Activated T-cell treated with anti-CD3 and anti-CD28 coated beads for 1 hour (primary cell): Measurements from ENCODE around the gene NEO1.

Experiments
- DNase-seq: peaks from one replicate; pipeline ENCODE4 v3.0.0-alpha.2; 2020; ENCODE audit warnings: low read depth

Gene NEO1

DNA sequence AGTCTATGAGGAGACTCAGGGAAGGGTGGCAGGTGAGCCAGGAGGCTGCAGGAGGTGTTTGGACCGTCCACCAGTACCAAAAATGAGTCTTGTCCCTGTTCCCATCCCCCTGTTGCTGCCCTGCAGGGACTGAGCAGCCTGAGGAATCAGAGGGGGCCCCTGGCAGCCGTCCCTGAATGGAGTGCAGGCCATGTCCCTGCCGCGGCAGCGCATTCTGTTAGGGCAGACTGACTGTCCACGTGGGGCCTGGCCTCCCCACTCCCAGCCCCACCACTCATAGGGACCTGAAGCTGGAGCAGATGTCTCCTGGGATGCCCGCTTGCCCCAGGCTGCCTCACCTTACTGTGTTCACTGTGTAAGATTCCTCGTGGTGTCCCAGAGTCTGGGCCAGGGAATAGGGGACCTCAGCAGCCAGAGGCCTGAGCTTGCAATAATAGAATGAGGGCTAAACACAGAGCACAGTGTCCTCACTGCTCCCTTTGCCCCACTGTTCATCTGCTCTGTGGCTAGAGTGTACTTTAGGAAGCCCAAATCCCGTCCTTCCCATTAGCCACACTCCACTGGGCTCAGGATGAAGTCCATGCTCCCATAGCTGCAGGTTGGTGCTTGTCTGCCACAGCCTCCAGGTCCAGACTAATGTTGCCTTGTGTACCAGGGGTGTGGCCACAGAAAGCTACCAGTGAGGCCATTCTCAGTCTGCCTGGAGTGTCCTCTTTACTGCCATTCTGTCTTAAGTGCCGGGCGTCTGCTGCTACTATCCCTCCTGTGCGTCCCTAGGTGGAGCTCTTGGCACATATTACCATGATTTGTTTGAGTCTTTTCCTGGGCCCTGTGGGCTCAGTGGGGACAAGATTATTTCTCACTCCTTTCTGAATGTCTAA lies 253.3 kb downstream of the NEO1 start:
- no peak for DNase-seq

DNA sequence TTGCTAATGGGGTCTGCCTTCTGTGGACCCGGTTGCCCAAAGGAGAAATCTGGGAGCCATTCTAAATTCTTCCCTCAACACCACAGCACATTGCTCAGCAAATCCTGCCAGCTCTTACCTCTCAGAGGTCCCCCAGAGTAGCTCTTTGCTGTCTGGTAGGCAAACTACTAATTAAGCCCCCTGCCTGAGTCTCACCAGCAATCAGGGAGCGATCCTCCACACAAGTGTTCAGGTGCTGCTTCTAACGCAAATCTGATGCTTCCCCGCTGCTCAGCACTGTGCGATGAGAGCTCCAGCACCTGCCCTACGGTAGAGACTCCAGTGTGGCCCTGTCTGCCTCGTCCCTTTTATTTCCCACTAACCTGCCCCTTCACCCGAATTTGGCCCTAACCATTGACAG lies 256.0 kb downstream of the NEO1 start:
- no peak for DNase-seq

DNA sequence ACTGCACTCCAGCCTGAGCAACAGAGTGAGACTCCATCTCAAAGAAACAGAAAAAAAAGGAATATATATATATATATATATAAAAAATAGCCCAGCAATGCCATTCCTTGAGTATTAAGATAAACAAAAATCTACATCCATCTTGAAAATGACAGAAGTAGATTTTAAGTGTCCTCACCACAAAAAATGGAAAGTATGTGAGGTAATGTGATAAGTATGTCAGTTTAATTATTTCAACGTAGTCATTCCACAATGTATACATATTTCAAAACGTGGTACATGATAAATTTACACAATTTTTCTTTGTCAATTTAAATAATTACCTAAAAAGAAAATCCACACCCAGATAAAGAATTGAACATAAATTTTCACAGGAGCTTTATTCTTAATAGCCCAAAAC lies 261.6 kb downstream of the NEO1 start:
- no peak for DNase-seq

DNA sequence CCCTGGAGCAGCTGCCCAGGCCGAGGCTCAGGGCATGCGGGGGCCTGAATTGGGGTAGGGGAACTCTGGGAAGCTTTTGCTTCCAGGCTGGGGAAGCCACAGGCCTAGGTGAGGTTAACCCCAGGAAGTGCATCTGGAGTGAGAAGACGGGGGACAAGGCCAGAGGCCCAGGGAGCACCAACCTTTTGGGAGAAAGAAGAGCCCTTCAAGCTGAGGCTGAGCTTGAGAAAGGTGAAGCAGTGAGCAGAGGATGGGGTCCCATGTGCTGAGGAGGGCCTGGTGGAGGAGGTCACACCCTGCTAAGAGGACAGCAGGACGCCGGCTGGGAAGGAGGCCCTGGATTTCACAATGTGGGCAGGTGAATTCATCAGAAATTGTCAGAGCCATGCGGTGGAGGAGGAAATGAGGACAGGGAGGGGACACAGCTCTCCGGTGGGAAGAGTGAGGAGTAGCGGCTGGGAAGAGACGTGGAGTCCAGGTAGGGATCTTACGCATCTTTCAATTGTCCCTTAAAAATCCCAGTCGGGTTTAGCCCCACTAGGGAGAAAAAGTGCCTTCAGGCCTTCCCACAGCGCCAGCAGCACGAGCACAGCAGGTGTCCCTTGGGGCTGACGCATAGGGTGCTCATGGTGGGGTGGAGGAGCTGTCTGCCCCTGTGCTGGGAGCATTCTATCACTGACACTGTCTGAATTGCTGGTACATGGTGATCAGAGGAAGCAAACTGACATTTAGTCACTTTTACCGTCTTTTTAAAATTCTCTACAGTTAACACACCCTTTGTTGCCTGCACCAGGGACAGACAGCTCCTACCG lies 265.6 kb downstream of the NEO1 start:
- DNase-seq, result no peak

DNA sequence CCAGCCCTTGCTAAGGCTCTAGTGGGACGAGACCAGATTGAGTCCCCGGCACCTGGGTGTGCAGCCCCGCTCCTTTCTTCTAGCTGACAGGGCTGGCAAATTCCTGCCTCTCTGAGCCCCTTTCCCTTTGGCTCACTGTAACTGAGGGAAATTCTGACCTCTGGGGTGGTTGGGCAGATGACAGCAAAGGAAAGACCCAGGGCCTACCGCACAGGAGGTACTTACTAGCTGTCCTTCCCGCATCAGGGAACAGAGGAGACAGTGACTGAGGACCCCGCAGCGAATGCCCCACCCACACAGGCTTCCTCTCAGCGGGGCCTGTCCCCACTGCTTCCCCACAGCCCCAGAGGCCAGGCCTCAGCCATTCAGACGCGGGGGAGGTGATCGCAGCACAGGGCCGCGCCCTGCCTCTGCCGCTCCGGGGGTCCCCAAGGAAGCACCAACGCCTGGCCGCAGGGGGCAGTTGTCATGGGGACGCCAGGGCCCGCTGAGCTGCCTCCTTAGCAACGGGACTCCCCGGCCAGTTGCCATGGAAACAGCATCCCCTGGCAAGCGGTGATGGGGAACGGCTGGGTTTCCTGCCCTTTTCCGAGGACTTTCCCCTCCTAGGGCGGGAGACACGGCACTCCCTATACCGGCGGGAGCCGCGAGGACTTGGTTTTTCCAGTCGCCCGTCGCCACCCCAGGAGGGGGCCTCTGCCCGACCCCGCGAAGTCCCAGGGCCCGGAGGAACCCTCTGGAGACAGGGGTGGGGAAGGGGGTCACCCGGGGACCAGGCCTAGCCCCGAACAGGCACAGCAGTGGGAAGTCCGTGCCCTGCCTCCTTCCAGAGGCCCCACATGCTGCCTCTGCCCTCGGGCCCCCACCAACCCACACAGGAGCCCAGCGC lies 266.4 kb downstream of the NEO1 start:
- no peak for DNase-seq

DNA sequence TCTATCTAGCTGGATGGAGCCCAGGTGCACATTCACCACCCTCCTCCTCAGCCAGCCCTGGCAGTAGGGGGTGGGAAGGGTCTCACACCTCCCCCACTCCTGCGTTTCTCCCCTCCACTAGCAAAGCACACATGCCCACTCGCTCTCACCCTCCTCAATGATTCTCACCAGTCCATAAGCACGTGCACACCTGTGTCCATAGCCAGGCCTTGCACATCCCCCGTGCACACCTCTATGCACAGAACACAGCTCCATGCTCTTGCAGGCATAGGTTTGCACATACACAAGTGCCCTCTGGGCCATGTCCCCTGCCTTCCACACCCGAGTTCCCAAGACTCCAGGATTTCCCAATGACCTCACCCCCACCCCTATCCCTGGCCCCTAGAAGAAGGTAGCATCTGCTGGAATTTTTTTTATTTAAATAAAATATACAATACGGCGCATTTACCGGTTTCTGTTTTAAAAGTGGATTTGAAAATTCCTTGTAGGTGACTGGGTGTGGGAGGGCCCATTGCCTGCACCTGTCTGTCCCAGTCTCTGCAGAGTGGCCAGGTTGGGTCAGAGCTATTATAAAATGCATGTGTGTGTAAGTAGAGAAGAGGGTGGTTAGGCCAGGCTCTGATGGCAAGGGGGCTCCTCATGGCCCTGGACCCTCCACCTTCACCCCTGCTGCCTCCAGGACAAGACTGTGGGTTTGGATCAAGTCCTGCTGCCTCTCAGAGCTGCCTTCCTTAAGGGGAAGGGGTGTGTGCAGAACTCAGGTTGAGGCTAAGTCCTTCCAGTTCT lies 267.4 kb downstream of the NEO1 start:
- no peak for DNase-seq

DNA sequence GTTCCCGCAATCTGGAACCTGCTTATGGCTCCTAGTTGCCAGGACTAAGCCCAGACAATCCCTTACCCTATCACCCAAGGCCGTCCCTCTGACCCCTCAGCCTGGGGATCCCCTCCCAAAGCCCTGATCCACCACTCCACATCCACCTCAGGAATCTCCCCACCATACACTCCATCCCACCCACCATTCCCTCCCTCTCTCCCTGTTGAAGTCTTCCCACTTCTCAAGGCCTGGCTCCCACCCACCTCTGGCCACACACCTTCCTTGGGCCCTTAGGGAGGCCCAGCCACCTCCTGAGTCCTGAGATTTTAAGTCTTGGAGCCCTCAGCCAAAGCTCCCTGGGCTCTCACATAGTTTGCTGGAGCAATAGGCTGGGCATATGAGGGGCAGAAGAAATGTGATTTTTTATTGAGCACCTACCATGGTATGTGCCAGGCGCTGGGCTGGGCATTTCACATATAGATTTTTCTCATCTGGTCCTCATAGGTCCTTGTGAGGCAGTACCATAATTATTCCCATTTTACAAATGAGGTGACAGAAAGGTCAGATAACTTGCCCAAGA lies 268.4 kb downstream of the NEO1 start:
- no peak for DNase-seq

DNA sequence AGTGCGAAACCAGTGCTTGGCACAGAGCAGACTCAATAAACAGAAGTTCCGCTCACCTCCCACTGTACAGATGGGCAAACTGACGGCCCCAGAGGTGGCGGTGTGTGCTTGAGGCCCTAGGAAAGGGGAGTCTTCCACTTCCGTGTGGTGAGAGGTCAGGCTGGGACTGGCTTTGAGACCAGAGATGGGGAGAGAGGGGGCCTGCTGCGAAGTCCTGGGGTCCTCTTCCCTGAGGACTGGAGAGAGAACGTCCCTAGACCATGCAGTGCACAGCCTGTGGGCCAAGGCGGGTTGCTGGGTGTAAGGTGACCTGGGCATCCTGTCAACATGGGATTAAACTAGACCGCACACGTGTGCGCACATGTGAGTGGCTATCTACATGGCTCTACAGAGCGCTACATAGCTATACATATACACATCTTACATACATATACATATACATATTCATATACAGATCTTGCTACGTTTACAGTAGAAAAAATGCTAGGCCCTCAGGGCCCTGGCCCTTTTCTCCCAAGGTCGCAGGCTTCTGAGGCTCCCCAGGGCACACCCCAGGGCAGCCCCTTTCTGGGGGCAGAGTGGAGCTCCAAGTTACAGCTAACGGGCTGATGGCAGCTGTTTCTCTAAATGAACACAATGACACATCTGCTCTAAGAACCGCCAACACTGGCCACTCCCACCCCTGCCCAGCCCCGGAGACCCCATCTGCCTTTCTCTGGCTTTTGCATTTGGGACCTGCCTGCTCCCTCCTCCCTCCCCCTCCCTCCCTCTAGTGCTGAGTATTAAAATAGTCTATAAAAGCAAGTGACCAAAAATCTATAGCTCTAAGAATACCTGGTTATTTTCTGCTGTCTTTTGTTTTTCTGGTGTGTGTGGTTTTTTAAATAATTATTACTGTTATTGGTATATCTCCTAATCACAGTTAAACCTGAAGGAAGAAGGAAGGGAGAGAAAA lies 269.5 kb downstream of the NEO1 start:
- no peak for DNase-seq

DNA sequence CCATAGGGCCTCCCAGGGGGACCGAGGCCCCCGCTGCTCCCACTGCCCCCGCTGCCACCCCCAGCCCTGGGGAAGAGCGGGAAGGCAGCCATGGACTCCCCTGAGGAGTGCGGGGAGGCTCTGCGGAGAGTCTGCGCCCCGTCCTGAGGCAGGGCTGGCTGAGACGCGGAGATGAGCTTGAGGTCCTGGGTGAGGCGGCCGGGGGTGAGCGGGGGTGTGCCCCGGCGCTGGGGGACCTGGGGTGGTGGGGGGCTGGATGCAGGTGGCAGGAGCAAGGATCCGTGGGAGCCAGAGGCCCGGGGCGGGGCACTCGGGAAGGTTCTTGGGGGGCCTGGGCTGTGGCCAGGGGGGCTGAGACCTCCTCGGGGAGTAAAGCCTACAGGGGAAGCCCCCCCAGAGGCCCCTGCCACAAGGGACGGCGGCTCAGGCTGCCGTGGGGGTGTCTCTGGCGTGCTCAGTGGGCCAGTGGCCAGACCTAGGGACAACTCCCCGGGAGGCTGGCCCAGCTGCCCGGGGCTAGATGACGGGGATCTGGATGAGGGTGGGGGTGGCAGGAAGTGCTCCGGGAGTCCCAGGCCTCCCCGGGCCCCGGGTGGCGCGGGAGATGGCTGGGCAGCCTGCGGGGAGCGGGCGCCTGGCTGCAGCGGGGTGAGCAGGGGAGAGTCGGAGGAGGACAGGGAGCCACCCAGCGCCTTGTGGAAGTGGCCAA lies 270.6 kb downstream of the NEO1 start:
- no peak for DNase-seq

DNA sequence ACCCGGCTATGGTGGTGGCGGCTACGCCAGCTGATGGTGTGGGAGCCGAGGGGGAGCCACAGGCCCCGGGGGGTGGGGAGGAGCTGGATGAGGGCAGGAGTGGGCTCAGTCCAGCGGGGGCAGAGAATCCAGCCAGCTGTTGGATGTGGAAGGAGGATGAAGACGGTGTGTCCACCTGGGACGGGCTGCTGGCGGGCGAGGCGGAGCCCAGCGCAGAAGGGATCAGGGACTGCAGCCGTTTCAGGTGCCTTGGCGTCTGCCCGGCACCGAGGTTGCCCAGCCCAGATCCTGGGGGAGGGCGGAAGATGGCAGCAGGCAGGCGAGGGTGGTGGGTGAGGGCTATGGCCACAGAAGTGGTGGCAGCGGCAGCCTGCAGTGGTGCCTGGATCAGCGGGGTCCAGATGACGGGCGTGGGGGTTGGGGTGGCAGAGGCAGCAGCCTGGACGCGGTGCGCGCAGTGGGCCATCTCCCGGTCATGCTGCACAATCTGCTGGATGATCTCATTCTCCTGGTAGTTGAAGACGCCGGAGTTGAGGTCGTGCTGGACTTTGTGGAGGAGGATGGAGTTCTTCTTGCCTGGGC lies 271.2 kb downstream of the NEO1 start:
- DNase-seq, result no peak

DNA sequence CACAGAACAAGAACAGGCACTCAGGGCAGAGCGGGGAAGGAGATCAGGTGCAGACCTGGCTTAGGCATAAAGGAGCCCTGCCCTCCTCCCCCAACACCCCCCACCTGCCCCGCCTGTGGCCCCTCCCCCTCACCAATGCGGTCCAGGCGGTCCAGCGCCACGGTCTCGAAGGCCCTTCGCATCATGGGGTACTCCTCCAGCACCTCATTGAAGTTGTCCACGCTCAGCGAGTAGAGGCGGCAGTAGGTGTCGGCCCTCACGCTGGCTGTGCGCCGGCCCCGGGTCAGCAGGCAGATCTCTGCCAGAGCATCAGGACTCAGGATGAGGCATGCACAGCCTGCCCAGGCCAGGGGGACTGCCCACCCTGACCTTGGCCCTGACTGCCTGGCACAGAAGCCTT lies 271.7 kb downstream of the NEO1 start:
- no peak for DNase-seq

DNA sequence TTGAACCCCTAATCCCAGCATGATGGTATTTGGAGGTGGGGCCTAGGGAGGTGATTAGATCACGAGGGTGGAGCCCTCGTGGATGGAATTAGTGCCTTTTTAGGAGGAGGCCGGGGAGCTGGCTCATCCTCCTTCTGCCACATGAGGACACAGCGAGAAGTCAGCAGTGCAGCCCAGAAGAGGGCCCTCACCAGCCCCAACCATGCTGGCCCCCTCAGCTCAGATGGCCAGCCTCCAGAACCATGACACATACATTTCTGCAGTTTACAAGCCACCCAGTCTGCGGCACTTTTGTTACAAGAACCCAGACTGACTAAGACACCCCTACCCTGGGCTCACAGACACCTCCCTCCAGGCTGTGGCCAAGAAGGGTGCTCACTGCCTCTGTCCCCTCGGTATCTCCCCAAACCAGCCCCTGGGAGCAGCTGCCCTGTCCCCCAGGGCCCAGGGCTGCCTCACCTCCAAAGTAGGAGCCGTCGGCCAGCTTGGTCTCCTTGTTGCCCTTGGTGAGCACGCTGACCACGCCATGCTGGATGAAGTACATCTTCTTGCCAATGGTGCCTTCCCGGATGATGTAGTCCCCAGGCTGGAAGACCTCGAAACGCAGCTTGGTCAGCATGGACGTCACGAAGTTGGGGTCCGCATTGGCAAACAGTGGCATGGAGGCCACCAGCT lies 272.4 kb downstream of the NEO1 start:
- no peak for DNase-seq

DNA sequence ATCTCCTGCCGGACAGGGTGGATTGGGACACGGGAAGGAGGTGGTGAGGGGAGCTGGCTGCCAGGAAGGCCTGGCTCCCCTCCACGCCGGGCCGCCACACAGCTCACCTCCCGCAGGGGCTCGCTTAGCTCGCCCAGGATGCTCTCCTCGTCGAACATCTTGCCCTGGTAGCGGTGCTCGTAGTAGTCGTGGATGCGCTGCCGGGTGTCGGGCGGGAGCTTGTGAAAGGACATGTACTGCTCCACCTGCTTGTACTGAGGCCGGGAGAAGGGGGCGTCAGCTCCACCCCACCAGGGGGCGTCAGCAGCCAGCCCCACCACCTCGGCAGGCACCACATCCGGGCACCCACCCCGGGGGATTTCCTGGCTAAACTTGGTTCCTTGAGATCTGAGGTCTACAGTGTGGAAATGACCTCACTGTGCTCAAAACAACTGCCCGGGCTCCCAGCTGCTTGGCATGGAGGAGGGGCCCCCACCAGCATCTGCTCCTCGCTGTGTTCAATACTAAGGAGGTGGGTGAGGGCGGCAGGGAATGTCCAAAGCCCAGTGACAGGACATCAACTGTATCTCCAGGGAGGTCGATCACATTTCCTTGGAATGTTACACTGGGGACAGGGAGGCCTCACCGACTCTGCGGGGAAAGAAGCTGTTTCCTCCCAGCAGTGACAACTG lies 273.1 kb downstream of the NEO1 start:
- no peak for DNase-seq

DNA sequence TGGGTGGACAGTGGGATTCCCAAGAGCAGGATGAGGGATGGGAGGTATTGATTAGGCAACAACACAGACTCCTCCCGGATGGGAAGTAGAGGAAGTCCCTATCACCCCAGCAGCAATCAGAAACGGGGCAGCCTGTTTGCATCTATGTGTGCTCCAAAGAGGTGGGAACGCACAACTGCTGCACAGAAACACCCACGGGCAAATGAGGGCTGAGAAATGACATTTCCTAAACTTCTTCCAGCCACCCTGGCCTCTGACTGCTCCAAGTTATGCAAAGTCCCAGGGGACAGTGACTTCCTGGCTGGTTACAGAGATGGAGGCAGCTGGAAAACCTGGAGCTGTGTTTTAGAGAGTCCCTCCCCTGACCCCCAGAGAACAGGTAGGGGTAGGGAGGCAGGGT lies 273.9 kb downstream of the NEO1 start:
- no peak for DNase-seq

DNA sequence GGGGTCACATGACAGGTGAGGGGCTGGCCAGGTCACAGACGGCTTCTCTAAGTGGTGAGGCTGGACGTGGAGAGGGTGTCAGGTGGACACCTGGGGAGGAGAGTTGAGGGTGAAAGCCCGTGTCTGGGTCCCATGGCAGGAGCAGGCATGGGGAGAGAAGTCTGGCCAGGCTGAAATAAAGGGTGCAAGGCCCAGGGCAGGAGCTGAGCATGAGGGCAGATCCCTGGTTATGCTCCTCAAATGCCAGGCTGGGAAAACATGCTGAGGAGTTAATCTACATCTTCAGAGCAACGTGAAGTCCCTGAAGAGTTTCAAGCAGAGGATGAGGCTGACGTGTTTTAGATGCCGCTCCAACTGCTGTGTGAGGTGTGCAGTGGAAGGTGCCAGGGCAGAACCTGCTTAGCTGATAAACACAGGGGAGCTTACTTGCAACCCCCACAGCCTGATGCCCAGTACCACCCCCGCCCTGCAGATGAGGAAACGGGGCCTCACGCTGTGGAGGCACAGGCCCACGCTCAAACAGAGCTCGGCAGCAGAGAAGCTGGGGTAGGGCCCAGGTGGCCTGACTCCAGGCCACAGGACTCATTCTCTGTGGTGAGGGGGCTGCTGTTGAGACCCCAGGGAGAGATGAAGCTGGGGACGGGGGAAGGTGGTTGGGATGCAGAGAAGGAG lies 276.0 kb downstream of the NEO1 start:
- no peak for DNase-seq

DNA sequence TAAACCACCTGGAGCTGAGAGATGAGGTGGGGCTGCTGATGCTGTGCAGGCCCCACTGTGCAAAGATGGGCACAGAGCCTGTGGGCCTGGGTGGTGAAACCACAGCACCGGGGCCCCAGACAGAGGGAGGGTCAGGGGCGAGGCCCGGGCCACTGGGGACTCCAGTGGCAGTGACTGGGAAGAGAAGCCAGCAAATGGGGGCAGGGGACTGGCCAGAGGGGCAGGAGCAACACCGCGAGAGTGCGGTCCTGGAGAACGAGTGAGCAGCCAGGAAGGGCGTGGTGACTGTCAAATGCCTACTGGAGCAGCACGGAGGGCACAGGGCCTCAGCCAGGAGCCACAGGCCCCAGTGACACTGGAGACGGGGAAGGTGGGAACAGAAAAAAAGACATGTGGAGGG lies 276.7 kb downstream of the NEO1 start:
- no peak for DNase-seq

DNA sequence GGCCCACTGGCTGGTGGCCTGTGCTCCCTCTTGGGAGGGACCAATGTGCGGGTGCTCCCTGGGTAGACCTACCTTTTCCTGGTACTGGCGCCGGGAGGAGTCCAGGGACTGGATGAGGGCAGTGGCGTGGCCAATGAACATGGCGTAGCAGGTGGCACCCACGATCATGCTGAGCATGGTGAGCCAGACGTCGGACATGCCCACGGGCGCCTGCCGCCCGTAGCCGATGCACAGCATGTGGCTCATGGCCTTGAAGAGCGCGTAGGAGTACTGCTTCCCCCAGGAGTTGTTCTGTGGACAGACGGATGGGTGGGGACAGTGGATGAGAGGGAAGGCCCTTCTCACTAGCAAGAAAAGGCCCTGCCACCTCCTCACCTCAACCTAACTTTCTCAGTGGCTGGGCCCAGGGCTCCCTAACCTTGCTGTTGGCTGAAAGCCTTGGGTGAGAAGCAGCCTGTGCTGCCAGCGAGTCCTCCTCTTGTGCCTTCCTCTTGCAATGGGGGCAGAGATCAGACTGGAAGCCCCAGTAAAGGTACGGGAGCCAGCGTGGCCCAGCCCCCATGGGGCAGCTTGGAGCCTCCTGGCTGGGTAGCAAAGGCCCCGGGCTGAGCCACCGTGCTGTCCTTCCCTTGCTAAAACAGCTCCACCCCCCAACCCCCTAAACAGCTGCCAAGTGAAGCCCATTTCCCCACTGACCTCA lies 277.4 kb downstream of the NEO1 start:
- DNase-seq, result no peak
